Mesendoderm (in vitro differentiated cells): Measurements from ENCODE around the gene MYO18B.

ENCODE experiments used
- DNase-seq: peaks from one replicate; pipeline ENCODE4 v3.0.0; 2013
- H2AK5ac ChIP-seq: 2 replicates; pipeline ENCODE4 v1.6.1; 2013; ENCODE audit warnings: low read length, inconsistent platforms
- H2BK120ac ChIP-seq: 2 replicates; pipeline ENCODE4 v1.6.1; 2013; ENCODE audit warnings: low read depth, mild to moderate bottlenecking, low read length, moderate library complexity, mixed read lengths
- H2BK15ac ChIP-seq: replicated peaks from 2 replicates; pipeline ENCODE4 v1.6.1; 2013; ENCODE audit warnings: low read depth, mild to moderate bottlenecking, moderate library complexity
- H2BK5ac ChIP-seq: 2 replicates; pipeline ENCODE4 v1.6.1; 2013; ENCODE audit warnings: low read length, inconsistent platforms
- H3K18ac ChIP-seq: 2 replicates; pipeline ENCODE4 v1.6.1; 2013; ENCODE audit warnings: mild to moderate bottlenecking, low read length, mixed read lengths
- H3K23ac ChIP-seq: one replicate; pipeline ENCODE4 v1.6.1; 2013; ENCODE audit warnings: low read length
- H3K27ac ChIP-seq: 2 replicates; pipeline ENCODE4 v1.5.1; 2013; ENCODE audit warnings: low read depth, mild to moderate bottlenecking, inconsistent platforms, low read length, moderate library complexity
- H3K27me3 ChIP-seq: 2 replicates; pipeline ENCODE4 v1.6.1; 2013; ENCODE audit warnings: low read length, control low read depth, mild to moderate bottlenecking, inconsistent platforms; ENCODE audit not compliant: insufficient read depth, poor library complexity
- H3K36me3 ChIP-seq: 2 replicates; pipeline ENCODE4 v1.6.1; 2013; ENCODE audit warnings: low read length, inconsistent platforms; ENCODE audit not compliant: control insufficient read depth, insufficient read depth
- H3K4ac ChIP-seq: one replicate; pipeline ENCODE4 v1.6.1; 2013; ENCODE audit warnings: low read depth, mild to moderate bottlenecking, low read length, moderate library complexity
- H3K4me1 ChIP-seq: 2 replicates; pipeline ENCODE4 v1.6.1; 2013; ENCODE audit warnings: low read depth, low read length, inconsistent platforms; ENCODE audit not compliant: control insufficient read depth
- H3K4me2 ChIP-seq: 2 replicates; pipeline ENCODE4 v1.6.1; 2013; ENCODE audit warnings: low read length
- H3K4me3 ChIP-seq: 2 replicates; pipeline ENCODE4 v1.5.1; 2013; ENCODE audit warnings: mild to moderate bottlenecking, low read length
- H3K56ac ChIP-seq: one replicate; pipeline ENCODE4 v1.6.1; 2013; ENCODE audit warnings: low read length
- H3K79me1 ChIP-seq: 2 replicates; pipeline ENCODE4 v1.6.1; 2013; ENCODE audit warnings: low read length, inconsistent platforms
- H3K79me2 ChIP-seq: 2 replicates; pipeline ENCODE4 v1.6.1; 2013; ENCODE audit warnings: mild to moderate bottlenecking, low read length; ENCODE audit not compliant: control insufficient read depth, insufficient read depth
- H3K9ac ChIP-seq: 2 replicates; pipeline ENCODE4 v1.6.1; 2013; ENCODE audit warnings: low read length, inconsistent platforms
- H4K5ac ChIP-seq: one replicate; pipeline ENCODE4 v1.6.1; 2013; ENCODE audit warnings: low read length
- H4K8ac ChIP-seq: one replicate; pipeline ENCODE4 v1.6.1; 2013; ENCODE audit warnings: low read depth, mild to moderate bottlenecking, control low read depth, low read length, moderate library complexity
- WGBS: extraction: QIAGEN DNeasy Blood & Tissue Kit; methylation state at CpG from one replicate; pipeline ENCODE4 v1.1.7; 2013; ENCODE audit warnings: low lambda C conversion rate, missing lambda C conversion rate; ENCODE audit not compliant: insufficient coverage; ENCODE audit errors: extremely low coverage; 5-methylcytosine and 5-hydroxymethylcytosine counted together

Gene MYO18B

DNA sequence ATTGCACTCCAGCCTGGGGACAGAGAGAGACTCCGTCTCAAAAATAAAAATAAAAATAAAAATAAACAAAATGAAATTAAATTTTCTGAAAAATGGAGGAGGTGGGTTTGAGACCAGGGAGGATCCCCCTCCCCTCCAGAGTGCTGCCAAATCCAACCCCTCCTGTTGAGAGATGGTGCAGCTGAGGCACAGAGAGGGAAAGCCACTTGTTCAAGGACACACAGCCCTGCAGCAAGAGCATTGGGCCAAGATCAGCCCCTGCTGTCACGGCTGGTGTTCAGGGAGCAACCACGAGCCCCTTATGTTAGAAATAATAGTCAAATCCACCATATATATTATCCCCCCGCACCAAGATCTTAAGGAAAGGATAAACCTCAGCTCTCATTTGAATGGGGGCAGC lies 2.7 kb downstream of the MYO18B start:
- no peak overlapping the region for H3K27ac ChIP-seq
- no peak overlapping the region for H2BK120ac ChIP-seq

DNA sequence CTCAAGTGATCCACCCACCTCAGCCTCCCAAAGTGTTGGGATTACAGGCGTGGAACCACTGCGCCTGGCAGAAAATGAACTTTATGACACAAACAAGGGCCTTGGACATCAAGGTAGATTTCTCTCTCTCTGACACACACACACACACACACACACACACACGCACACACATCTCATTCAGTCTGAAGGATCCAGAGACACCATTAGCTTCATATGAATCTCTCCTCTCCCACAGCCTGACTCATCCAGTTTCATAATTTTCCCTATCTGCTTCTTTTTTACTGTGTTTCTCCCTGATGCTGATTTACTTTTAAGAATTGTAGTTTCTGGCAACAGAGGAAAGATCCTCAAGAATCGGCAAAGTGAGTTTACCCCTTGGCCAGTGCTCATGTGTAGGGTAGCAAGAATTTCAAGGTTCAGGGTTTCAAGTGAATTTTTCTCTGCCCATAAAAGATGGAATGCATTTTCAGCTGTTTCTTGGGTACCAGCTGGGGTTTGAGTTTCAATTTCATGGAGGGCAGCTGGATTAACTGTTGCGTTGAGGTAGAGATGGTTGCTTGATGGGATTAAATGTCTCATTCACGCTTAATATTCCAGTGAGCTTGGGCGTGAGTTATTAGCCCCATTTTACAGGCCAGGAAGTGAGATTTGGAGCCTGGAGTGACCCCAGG lies 3.5 kb downstream of the MYO18B start:
- no peak overlapping the region for H3K18ac ChIP-seq
- H3K79me1 ChIP-seq: no peaks in the 10 kb centered on the region
- no peak overlapping the region for H3K27ac ChIP-seq
- no peak for DNase-seq
- no peaks in the 10 kb centered on the region for H3K4me1 ChIP-seq
- H2AK5ac ChIP-seq: no peak overlapping the region
- H4K5ac ChIP-seq: no peak overlapping the region
- no peak overlapping the region for H3K4ac ChIP-seq
- H4K8ac ChIP-seq: no peak overlapping the region
- no peaks in the 10 kb centered on the region for H3K27me3 ChIP-seq
- WGBS: no CpG with 5 or more reads among the region's 7 CpGs
- H3K4me2 ChIP-seq: no peak overlapping the region
- no peaks in the 10 kb centered on the region for H3K36me3 ChIP-seq
- no peak overlapping the region for H3K56ac ChIP-seq
- H3K4me3 ChIP-seq: no peak overlapping the region
- H2BK15ac ChIP-seq: no peak overlapping the region
- H3K23ac ChIP-seq: no peak overlapping the region
- H2BK120ac ChIP-seq: no peak overlapping the region
- no peak overlapping the region for H2BK5ac ChIP-seq
- H3K9ac ChIP-seq: no peak overlapping the region
- no peaks in the 10 kb centered on the region for H3K79me2 ChIP-seq

More for the DNA sequence above, 2.7 kb downstream of the MYO18B start:
- H4K5ac ChIP-seq: no peak overlapping the region
- DNase-seq: no peak
- H3K4me1 ChIP-seq: no peaks in the 10 kb centered on the region
- no peak overlapping the region for H3K4ac ChIP-seq
- no peak overlapping the region for H3K23ac ChIP-seq
- no peak overlapping the region for H2AK5ac ChIP-seq
- WGBS: no CpG with 5 or more reads among the region's 4 CpGs
- no peak overlapping the region for H3K4me2 ChIP-seq
- no peaks in the 10 kb centered on the region for H3K36me3 ChIP-seq
- no peak overlapping the region for H4K8ac ChIP-seq
- no peaks in the 10 kb centered on the region for H3K27me3 ChIP-seq
- H3K56ac ChIP-seq: no peak overlapping the region
- H3K79me2 ChIP-seq: no peaks in the 10 kb centered on the region
- H3K9ac ChIP-seq: no peak overlapping the region
- H3K18ac ChIP-seq: no peak overlapping the region
- H2BK5ac ChIP-seq: no peak overlapping the region
- H3K79me1 ChIP-seq: no peaks in the 10 kb centered on the region
- no peak overlapping the region for H3K4me3 ChIP-seq
- H2BK15ac ChIP-seq: no peak overlapping the region

DNA sequence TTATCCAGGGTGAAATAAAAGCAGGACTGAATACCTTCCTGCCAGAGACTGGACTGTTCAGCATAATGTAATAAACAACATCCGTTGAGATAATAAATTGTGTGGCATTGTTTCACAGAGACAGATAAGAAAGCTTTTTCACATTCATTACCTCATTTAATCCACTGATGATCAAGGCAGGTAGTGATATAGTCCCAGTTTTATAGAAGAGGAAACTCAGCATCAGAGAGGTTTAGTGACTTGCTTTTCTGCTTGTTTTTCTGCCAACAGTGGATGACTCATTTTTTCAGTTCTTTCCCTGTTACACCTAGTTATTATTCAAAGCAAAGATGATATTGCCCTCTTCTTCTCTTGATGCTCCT lies 4.0 kb downstream of the MYO18B start:
- H3K79me2 ChIP-seq: no peaks in the 10 kb centered on the region
- H3K27me3 ChIP-seq: no peaks in the 10 kb centered on the region
- H3K9ac ChIP-seq: no peak overlapping the region
- no peak overlapping the region for H3K56ac ChIP-seq
- no peak overlapping the region for H2AK5ac ChIP-seq
- H2BK5ac ChIP-seq: no peak overlapping the region
- H3K4me1 ChIP-seq: no peaks in the 10 kb centered on the region
- DNase-seq: no peak
- no peak overlapping the region for H4K5ac ChIP-seq
- no peak overlapping the region for H3K4me3 ChIP-seq
- H3K27ac ChIP-seq: no peak overlapping the region
- no peak overlapping the region for H4K8ac ChIP-seq
- no peak overlapping the region for H3K4me2 ChIP-seq
- H3K23ac ChIP-seq: no peak overlapping the region
- H2BK120ac ChIP-seq: no peak overlapping the region
- H3K4ac ChIP-seq: no peak overlapping the region
- H2BK15ac ChIP-seq: no peak overlapping the region
- WGBS: no CpG with 5 or more reads among the region's 1 CpG
- no peaks in the 10 kb centered on the region for H3K36me3 ChIP-seq
- no peaks in the 10 kb centered on the region for H3K79me1 ChIP-seq
- H3K18ac ChIP-seq: no peak overlapping the region

DNA sequence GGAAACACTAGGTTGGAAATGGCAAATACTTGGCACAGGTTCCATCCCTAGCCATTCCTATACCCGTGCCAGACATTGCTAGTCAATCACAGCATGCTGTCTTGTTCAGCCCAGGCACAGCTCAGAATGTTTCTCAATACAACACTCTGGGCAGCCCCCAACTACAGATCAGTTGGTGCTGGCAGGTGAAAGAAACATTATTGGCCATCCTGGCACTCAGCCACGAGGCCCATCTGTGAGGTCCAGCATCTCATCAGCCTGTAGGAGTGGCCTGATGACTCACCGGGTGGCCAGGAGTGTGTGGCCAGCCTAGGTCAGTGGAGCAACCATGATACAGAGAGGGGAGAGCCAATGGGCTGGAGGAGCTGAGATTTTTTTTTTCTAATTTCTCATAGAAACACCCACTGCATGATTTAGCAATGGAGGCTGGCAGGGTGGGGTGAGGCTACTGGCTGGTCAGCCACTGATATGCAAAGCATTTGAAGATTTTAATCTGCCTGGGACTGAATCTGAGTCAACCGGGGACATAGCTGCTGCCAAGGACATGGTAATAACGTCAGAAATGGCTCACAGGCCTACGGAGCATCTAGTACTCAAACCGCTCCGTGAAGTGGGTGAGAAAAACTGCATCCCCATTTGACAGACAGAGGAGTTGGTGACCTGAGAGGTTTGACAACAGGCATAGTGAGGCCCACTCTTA lies 5.4 kb downstream of the MYO18B start:
- no peaks in the 10 kb centered on the region for H3K36me3 ChIP-seq
- no peak overlapping the region for H2AK5ac ChIP-seq
- no peaks in the 10 kb centered on the region for H3K4me1 ChIP-seq
- no peaks in the 10 kb centered on the region for H3K79me1 ChIP-seq
- H3K23ac ChIP-seq: no peak overlapping the region
- no peak overlapping the region for H3K9ac ChIP-seq
- no peak overlapping the region for H3K4me3 ChIP-seq
- DNase-seq: no peak
- no peaks in the 10 kb centered on the region for H3K27me3 ChIP-seq
- H2BK120ac ChIP-seq: no peak overlapping the region
- no peak overlapping the region for H2BK15ac ChIP-seq
- no peak overlapping the region for H3K56ac ChIP-seq
- H2BK5ac ChIP-seq: no peak overlapping the region
- H3K79me2 ChIP-seq: no peaks in the 10 kb centered on the region
- no CpG with 5 or more reads among the region's 8 CpGs for WGBS
- H3K27ac ChIP-seq: no peak overlapping the region
- H3K4me2 ChIP-seq: no peak overlapping the region
- H4K5ac ChIP-seq: no peak overlapping the region
- H4K8ac ChIP-seq: no peak overlapping the region
- no peak overlapping the region for H3K4ac ChIP-seq
- H3K18ac ChIP-seq: no peak overlapping the region

DNA sequence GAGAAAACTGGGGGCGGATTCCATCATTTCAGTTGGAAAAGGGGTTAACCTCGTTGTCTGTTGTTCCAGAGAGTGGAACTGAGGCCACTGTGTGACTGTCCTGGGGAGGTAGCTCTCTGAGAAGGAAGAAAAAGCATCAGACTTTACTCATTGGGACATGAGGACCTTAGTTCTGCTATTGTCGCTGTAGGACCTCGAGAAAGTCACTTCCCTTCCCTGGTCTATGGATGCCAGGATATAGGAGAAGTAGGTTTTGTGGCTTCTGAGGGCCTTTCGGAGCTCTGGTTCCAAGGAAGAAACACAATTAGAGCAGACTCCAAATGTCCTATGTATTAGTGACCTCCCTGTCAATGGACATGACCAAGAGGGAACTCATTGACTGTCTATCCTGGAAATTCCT lies 6.2 kb downstream of the MYO18B start:
- Histone ChIP-seq H4K8ac (no peak overlapping the region), H3K36me3 (no peaks in the 10 kb centered on the region), H2AK5ac (no peak overlapping the region), H2BK5ac (no peak overlapping the region), H3K27me3 (no peaks in the 10 kb centered on the region), H3K4me2 (no peak overlapping the region), H3K56ac (no peak overlapping the region), H2BK15ac (no peak overlapping the region), H3K4me1 (no peaks in the 10 kb centered on the region), H3K4me3 (no peak overlapping the region), H3K9ac (no peak overlapping the region), H3K18ac (no peak overlapping the region), H3K4ac (no peak overlapping the region), H3K79me2 (no peaks in the 10 kb centered on the region), H3K79me1 (no peaks in the 10 kb centered on the region), H3K27ac (no peak overlapping the region), H3K23ac (no peak overlapping the region), H2BK120ac (no peak overlapping the region), H4K5ac (no peak overlapping the region)
- DNase-seq: no peak
- no CpG with 5 or more reads among the region's 5 CpGs for WGBS

DNA sequence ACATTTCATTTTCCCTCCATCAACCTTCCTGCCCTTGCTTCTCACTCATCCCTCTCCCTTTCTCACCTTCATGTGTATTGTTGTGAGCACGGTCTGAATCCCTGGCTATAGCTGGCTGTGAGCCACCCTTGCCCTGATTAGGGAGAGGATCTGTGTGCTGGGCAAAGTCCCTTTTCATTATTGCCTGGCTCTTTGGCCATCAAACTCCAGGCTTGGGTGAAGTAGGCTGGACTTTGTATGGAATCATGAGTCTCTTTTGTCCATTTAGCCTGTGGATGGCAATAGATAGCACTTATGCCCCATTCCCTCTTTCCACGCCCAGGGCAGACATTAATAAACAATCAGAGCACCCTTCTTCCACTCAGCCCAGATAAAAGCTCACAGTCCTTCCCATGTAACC lies 6.7 kb downstream of the MYO18B start:
- Histone ChIP-seq H3K4ac (no peak overlapping the region), H2BK5ac (no peak overlapping the region), H3K27me3 (no peaks in the 10 kb centered on the region), H4K5ac (no peak overlapping the region), H3K79me1 (no peaks in the 10 kb centered on the region), H3K4me2 (no peak overlapping the region), H3K27ac (no peak overlapping the region), H3K9ac (no peak overlapping the region), H3K56ac (no peak overlapping the region), H4K8ac (no peak overlapping the region), H3K79me2 (no peaks in the 10 kb centered on the region), H3K4me3 (no peak overlapping the region), H3K4me1 (no peaks in the 10 kb centered on the region), H2AK5ac (no peak overlapping the region), H3K36me3 (no peaks in the 10 kb centered on the region), H3K23ac (no peak overlapping the region), H3K18ac (no peak overlapping the region), H2BK15ac (no peak overlapping the region), H2BK120ac (no peak overlapping the region)
- no peak for DNase-seq
- no CpG with 5 or more reads among the region's 2 CpGs for WGBS
